H9 (cell line): ENCODE data around the gene CRACDL. TPM values are rescaled to one million over a fixed set of nuclear protein-coding genes. Genes with fewer than 3 reads are reported as not detected.

Source experiments
- DNase-seq: peaks from one replicate; pipeline ENCODE4 v3.0.0-alpha.2; 2017
- H2AFZ ChIP-seq: one replicate; pipeline ENCODE4 v1.6.1; 2013; ENCODE audit warnings: mild to moderate bottlenecking, low read length, control low read depth, moderate library complexity
- H2AK5ac ChIP-seq: 2 replicates; pipeline ENCODE4 v1.6.1; 2013; ENCODE audit warnings: low read length, control low read depth, mixed read lengths; ENCODE audit not compliant: insufficient read length
- H2BK120ac ChIP-seq: one replicate; pipeline ENCODE4 v1.6.1; 2013; ENCODE audit warnings: low read depth, mild to moderate bottlenecking, low read length, control low read depth, inconsistent platforms; ENCODE audit not compliant: poor library complexity, severe bottlenecking
- H2BK12ac ChIP-seq: 2 replicates; pipeline ENCODE4 v1.6.1; 2013; ENCODE audit warnings: low read length, control low read depth, mixed read lengths, low read depth; ENCODE audit not compliant: insufficient read length
- H2BK15ac ChIP-seq: 2 replicates; pipeline ENCODE4 v1.6.1; 2013; ENCODE audit warnings: low read depth, low read length, control low read depth
- H2BK20ac ChIP-seq: one replicate; pipeline ENCODE4 v1.6.1; 2013; ENCODE audit warnings: low read depth, mild to moderate bottlenecking, low read length, control low read depth, inconsistent platforms; ENCODE audit not compliant: poor library complexity, severe bottlenecking
- H2BK5ac ChIP-seq: 2 replicates; pipeline ENCODE4 v1.6.1; 2013; ENCODE audit warnings: low read length, control low read depth, mixed read lengths; ENCODE audit not compliant: insufficient read length
- H3K14ac ChIP-seq: 2 replicates; pipeline ENCODE4 v1.6.1; 2013; ENCODE audit warnings: low read length, control low read depth; ENCODE audit not compliant: insufficient read depth
- H3K18ac ChIP-seq: 2 replicates; pipeline ENCODE4 v1.6.1; 2013; ENCODE audit warnings: low read depth, mild to moderate bottlenecking, mixed read lengths, low read length, control low read depth; ENCODE audit not compliant: insufficient read length
- H3K23ac ChIP-seq: 2 replicates; pipeline ENCODE4 v1.6.1; 2013; ENCODE audit warnings: low read length, control low read depth, mixed read lengths, low read depth; ENCODE audit not compliant: insufficient read length
- H3K23me2 ChIP-seq: 2 replicates; pipeline ENCODE4 v1.6.1; 2013; ENCODE audit warnings: low read depth, mild to moderate bottlenecking, mixed read lengths, low read length, control low read depth; ENCODE audit not compliant: insufficient read length, poor library complexity, severe bottlenecking
- H3K27ac ChIP-seq: 2 replicates; pipeline ENCODE4 v1.5.1; 2013; ENCODE audit warnings: low read length, control low read depth, mixed read lengths, low read depth; ENCODE audit not compliant: insufficient read length
- H3K27me3 ChIP-seq: 2 replicates; pipeline ENCODE4 v1.6.1; 2013; ENCODE audit warnings: low read length, control low read depth, inconsistent platforms; ENCODE audit not compliant: insufficient read depth
- H3K4ac ChIP-seq: 2 replicates; pipeline ENCODE4 v1.6.1; 2013; ENCODE audit warnings: low read depth, mild to moderate bottlenecking, control low read depth, inconsistent platforms, low read length, moderate library complexity
- H3K4me1 ChIP-seq: 2 replicates; pipeline ENCODE4 v1.6.1; 2013; ENCODE audit warnings: low read length, control low read depth, inconsistent platforms; ENCODE audit not compliant: insufficient read depth
- H3K4me2 ChIP-seq: 2 replicates; pipeline ENCODE4 v1.6.1; 2013; ENCODE audit warnings: low read length, control low read depth, mixed read lengths; ENCODE audit not compliant: insufficient read length, insufficient read depth
- H3K56ac ChIP-seq: 2 replicates; pipeline ENCODE4 v1.6.1; 2013; ENCODE audit warnings: low read depth, mild to moderate bottlenecking, mixed read lengths, low read length, control low read depth; ENCODE audit not compliant: insufficient read length
- H3K79me1 ChIP-seq: 2 replicates; pipeline ENCODE4 v1.6.1; 2013; ENCODE audit warnings: low read depth, mild to moderate bottlenecking, moderate library complexity, low read length, control low read depth, inconsistent platforms; ENCODE audit not compliant: insufficient read depth, poor library complexity, severe bottlenecking
- H3K79me2 ChIP-seq: 2 replicates; pipeline ENCODE4 v1.6.1; 2013; ENCODE audit warnings: low read length, control low read depth, inconsistent platforms; ENCODE audit not compliant: insufficient read depth
- H3K9ac ChIP-seq: 2 replicates; pipeline ENCODE4 v1.6.1; 2013; ENCODE audit warnings: low read length, control low read depth, mixed read lengths; ENCODE audit not compliant: insufficient read length; ENCODE audit errors: extremely low read depth
- H3K9me3 ChIP-seq: one replicate; pipeline ENCODE4 v1.6.1; 2013; ENCODE audit warnings: low read depth, low read length, inconsistent platforms; ENCODE audit not compliant: control insufficient read depth
- H3T11ph ChIP-seq: one replicate; pipeline ENCODE4 v1.6.1; 2013; ENCODE audit warnings: mild to moderate bottlenecking, low read length, control low read depth, inconsistent platforms
- H4K20me1 ChIP-seq: one replicate; pipeline ENCODE4 v1.6.1; 2013; ENCODE audit not compliant: control insufficient read depth, insufficient read length, insufficient read depth
- H4K5ac ChIP-seq: 2 replicates; pipeline ENCODE4 v1.6.1; 2013; ENCODE audit warnings: low read depth, mild to moderate bottlenecking, mixed read lengths, low read length, control low read depth; ENCODE audit not compliant: insufficient read length
- H4K8ac ChIP-seq: replicated peaks from 2 replicates; pipeline ENCODE4 v1.6.1; 2013; ENCODE audit warnings: low read length, control low read depth, mixed read lengths, low read depth; ENCODE audit not compliant: insufficient read length
- H4K91ac ChIP-seq: 2 replicates; pipeline ENCODE4 v1.6.1; 2013; ENCODE audit warnings: low read depth, mild to moderate bottlenecking, moderate library complexity, mixed read lengths, low read length, control low read depth; ENCODE audit not compliant: insufficient read length
- H3K27ac Mint-ChIP-seq, 3 experiments: 2 replicates in 2 of 3; 3 replicates in 1 of 3; pipeline ENCODE4 v1.8.0; 2020 to 2021; ENCODE audit warnings: mixed read lengths in 3 of 3, mild to moderate bottlenecking in 1 of 3, moderate library complexity in 1 of 3
- H3K27me3 Mint-ChIP-seq: 2 replicates; pipeline ENCODE4 v1.8.0; 2021; ENCODE audit warnings: low read depth, mild to moderate bottlenecking, moderate library complexity, mixed read lengths
- H3K36me3 Mint-ChIP-seq, 3 experiments: 2 replicates in 2 of 3; 3 replicates in 1 of 3; pipeline ENCODE4 v1.8.0; 2020 to 2021; ENCODE audit warnings: low read depth in 3 of 3, mixed read lengths in 3 of 3; ENCODE audit not compliant: insufficient read depth in 1 of 3
- H3K4me1 Mint-ChIP-seq, 2 experiments: 2 replicates each; pipeline ENCODE4 v1.8.0; 2020; ENCODE audit warnings: mixed read lengths in 2 of 2
- H3K4me3 Mint-ChIP-seq, 2 experiments: 2 replicates in 1 of 2; 3 replicates in 1 of 2; pipeline ENCODE4 v1.8.0; 2020 to 2021; ENCODE audit warnings: mild to moderate bottlenecking in 2 of 2, mixed read lengths in 2 of 2, moderate library complexity in 1 of 2
- H3K9me3 Mint-ChIP-seq, 2 experiments: 2 replicates in 1 of 2; 3 replicates in 1 of 2; pipeline ENCODE4 v1.8.0; 2020; ENCODE audit warnings: mild to moderate bottlenecking in 2 of 2, mixed read lengths in 2 of 2, moderate library complexity in 1 of 2
- CTCF ChIP-seq: fragments of 200-600 bp; sonication (generic); conservative IDR thresholded peaks from 3 replicates; pipeline ENCODE4 v1.8.0; 2021; ENCODE audit warnings: antibody characterized with exemption, mild to moderate bottlenecking
- WGBS: extraction: QIAGEN DNeasy Blood & Tissue Kit; methylation state at CpG from one replicate; pipeline ENCODE4 v1.1.7; 2013; ENCODE audit warnings: missing lambda C conversion rate, low lambda C conversion rate, mixed read lengths; ENCODE audit not compliant: insufficient read length; ENCODE audit errors: extremely low coverage; 5-methylcytosine and 5-hydroxymethylcytosine counted together
- total RNA-seq: library from RNA; stranded (reverse); gene quantifications from 2 replicates; pipeline ENCODE4 v1.2.1, GENCODE V29; 2021

CRACDL gene
- total RNA-seq, 1 experiment from 2014 or later: 0.48 TPM

GRCh38 chr2:98857001-98857400 is 79.0 kb downstream of the CRACDL start:
- Histone ChIP-seq H3K4me2 (no peak overlapping the region), H3T11ph (no peak overlapping the region), H2AFZ (no peak overlapping the region), H3K18ac (no peak overlapping the region), H3K23me2 (no peaks in the 10 kb centered on the region), H3K4ac (no peak overlapping the region), H3K27me3 (no peaks in the 10 kb centered on the region), H4K5ac (no peak overlapping the region), H2BK5ac (no peak overlapping the region), H4K8ac (no peak overlapping the region), H3K79me2 (no peaks in the 10 kb centered on the region), H4K20me1 (no peaks in the 10 kb centered on the region), H3K23ac (no peak overlapping the region), H2BK12ac (no peak overlapping the region), H2AK5ac (no peak overlapping the region), H3K27ac (no peak overlapping the region), H3K4me1 (no peaks in the 10 kb centered on the region), H2BK20ac (no peak overlapping the region), H3K14ac (no peak overlapping the region), H2BK15ac (no peak overlapping the region), H3K79me1 (no peaks in the 10 kb centered on the region), H3K56ac (no peak overlapping the region), H3K9me3 (no peaks in the 10 kb centered on the region), H3K9ac (no peak overlapping the region), H2BK120ac (no peak overlapping the region), H4K91ac (no peak overlapping the region)
- no CpG with 5 or more reads among the region's 1 CpG for WGBS
- Mint-ChIP-seq H3K27me3 (peaks cover 4% of the 10 kb centered on the region), H3K27ac (no peak overlapping the region), H3K9me3 (peaks cover 7 to 9% of the 10 kb centered on the region in 2 experiments; a peak in 4 of 5 replicates), H3K4me3 (no peak overlapping the region), H3K4me1 (no peaks in the 10 kb centered on the region), H3K36me3 (no peaks in the 10 kb centered on the region)
- TF ChIP-seq CTCF: no peak
- no peak for DNase-seq
